GM12864 (cell line): ENCODE measurements around the gene TMEM164.

Experiments used
- DNase-seq: peaks from one replicate; pipeline ENCODE4 v3.0.0-alpha.2; 2011; ENCODE audit warnings: low read depth
- H3K4me3 ChIP-seq: 2 replicates; pipeline ENCODE4 v1.5.1; 2011; ENCODE audit warnings: mild to moderate bottlenecking, low read depth, low read length, control low read depth
- CTCF ChIP-seq: IDR thresholded peaks from 2 replicates; pipeline ENCODE4 v1.5.1; 2011; ENCODE audit warnings: low read depth, mild to moderate bottlenecking, moderate library complexity, low read length, control low read depth, inconsistent platforms; ENCODE audit errors: missing control alignments

Gene TMEM164

DNA sequence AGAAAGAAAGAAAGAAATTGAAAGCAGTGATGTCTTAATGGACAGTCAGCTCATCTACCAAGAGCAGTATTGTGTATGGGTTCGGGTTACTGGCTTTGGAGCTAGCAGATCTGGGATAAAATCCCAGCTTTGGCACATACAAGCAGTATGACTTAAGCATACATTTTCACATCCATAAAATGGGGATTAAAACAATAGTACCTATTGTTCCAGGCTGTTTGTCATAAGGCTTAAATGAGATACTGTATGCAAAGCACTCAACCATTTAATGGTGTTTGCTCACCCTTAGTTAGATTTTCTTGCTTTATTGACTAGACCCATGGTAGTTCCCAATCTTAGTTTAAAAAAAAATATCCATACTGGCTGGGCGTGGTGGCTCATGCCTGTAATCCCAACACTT, 7.8 kb upstream of the TMEM164 start:
- H3K4me3 ChIP-seq: no peak overlapping the region
- no peak for DNase-seq
- TF ChIP-seq CTCF: no peak

DNA sequence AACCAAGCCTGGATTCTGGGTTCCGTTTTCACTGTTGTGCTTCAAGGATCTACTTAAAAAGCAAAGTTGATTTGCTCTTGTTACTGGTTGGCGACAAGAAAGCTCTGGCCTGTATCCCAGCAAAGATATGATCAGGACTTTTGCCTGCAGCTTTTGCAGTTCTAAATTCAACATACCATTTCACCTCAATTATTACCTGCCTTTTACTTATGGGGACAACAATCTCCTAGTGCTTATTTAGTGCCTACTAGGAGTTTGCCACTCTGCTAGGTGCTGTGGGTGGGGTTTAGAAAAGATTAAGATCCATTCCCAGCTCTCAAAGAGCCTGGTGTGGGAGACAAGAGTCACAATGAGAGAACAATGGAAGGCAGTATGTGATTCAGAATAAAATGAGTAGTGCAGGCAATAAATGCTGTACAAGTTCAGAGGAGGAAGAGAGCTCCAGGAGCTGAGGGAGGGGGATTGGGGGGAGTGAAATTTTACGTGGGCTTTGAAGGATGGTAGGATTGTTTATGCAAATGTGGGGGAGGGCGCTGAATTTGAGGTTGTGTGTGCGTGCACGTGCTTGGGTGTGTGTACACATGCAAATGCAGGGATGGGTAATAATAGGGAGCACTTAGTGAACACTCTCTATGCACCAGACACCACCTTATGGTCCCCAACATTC, 5.0 kb upstream of the TMEM164 start:
- H3K4me3 ChIP-seq: no peak overlapping the region
- TF ChIP-seq CTCF: no peak
- no peak for DNase-seq

DNA sequence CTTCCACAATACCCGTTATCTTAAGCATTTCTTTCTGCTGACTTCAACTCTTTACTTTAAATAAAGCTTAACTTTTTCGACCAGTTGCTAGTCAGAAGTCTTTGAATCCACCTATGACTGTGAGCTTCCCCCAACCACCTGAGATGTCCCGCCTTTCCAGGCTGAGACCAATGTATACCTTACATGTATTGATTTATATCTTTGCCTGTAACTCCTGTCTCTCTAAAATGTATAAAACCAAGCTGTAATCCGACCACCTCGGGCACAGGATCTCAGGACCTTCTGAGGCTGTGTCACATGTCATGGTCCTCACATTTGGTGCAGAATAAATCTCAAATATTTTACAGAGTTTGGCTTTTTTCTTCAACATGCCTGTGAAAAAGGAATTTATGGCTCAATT, 2.9 kb upstream of the TMEM164 start:
- no peak for DNase-seq
- H3K4me3 ChIP-seq: no peak overlapping the region
- TF ChIP-seq CTCF: no peak

DNA sequence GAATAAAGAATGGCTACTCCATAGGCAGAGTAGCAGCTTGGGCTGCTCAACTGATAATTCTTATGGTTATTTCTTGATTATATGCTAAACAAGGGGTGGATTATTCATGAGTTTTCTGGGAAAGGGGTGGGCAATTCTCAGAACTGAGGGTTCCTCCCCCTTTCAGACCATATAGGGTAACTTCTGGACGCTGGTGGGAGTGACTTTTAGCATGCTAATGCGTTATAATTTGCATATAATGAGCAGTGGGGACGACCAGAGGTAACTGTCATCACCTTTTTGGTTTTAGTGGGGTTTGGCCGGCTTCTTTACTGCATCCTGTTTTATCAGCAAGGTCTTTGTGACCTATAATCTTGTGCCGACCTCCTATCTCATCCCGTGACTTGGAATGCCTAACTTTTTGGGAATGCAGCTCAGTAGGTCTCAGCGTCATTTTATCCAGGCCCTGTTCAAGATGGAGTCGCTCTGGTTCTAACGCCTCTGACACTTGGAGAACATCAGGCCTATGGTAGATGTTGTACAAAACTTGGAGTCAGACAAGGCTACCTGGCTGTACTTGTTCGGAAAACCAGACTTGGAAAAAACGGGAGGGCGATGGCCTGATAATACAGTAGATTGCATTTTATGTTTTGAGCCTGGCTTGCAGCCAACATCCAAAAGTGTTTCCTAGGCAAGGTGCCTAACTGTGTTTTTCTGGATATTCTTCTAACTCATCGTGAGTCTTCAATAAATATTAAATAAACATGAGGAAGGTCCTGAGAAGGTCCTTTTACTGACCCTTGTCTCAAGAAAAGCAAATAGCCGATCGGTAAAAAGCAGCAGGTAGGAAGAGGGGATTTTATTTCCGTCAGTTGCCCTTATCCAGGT, 1.8 kb upstream of the TMEM164 start:
- no peak overlapping the region for H3K4me3 ChIP-seq
- DNase-seq: no peak

DNA sequence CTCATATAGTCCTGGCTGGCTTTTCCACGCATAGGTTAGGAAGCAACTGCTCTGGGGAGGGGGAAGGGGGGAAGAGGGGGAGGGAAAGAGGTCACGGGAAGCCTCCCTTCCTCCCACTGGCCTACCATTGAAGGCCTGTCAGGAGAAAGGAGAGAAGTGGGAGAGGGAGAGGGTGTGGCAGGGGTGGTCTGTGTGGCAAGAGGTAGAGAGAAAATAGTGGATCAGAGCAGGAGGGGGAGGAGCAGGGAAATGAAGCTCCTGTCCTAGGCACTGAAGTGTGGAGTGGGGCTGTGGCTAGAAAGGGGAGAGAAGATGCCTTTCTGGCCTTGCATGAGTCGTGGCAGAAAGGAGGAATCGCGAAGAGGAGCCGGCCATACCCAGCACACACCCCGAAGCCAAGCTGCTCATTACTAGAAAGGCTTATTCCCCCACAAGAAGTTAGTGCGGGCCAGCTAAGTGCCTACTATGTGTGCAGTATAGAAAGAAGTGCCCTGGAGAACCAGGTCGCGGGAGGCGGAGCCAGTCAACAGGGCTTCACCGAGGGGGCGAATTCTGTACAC, 1.1 kb upstream of the TMEM164 start:
- DNase-seq: no peak
- TF ChIP-seq CTCF: no peak
- peak overlapping the region; percentile 65 for H3K4me3 ChIP-seq

More for the DNA sequence above, 1.8 kb upstream of the TMEM164 start:
- no peak for TF ChIP-seq CTCF

GRCh38 chrX:110003167-110004156, 548 bp downstream of the TMEM164 start:
- DNase-seq: no peak
- no peak for TF ChIP-seq CTCF
- H3K4me3 ChIP-seq: peak overlapping the region; percentile 65
